ENCODE measurements around the gene SH3BP5. TPM values are rescaled to one million over a fixed set of nuclear protein-coding genes. Genes with fewer than 3 reads are reported as not detected.

SH3BP5 gene, protein sequence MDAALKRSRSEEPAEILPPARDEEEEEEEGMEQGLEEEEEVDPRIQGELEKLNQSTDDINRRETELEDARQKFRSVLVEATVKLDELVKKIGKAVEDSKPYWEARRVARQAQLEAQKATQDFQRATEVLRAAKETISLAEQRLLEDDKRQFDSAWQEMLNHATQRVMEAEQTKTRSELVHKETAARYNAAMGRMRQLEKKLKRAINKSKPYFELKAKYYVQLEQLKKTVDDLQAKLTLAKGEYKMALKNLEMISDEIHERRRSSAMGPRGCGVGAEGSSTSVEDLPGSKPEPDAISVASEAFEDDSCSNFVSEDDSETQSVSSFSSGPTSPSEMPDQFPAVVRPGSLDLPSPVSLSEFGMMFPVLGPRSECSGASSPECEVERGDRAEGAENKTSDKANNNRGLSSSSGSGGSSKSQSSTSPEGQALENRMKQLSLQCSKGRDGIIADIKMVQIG
- 9.0 and 9.3 TPM in 2 replicates for total RNA-seq

DNA sequence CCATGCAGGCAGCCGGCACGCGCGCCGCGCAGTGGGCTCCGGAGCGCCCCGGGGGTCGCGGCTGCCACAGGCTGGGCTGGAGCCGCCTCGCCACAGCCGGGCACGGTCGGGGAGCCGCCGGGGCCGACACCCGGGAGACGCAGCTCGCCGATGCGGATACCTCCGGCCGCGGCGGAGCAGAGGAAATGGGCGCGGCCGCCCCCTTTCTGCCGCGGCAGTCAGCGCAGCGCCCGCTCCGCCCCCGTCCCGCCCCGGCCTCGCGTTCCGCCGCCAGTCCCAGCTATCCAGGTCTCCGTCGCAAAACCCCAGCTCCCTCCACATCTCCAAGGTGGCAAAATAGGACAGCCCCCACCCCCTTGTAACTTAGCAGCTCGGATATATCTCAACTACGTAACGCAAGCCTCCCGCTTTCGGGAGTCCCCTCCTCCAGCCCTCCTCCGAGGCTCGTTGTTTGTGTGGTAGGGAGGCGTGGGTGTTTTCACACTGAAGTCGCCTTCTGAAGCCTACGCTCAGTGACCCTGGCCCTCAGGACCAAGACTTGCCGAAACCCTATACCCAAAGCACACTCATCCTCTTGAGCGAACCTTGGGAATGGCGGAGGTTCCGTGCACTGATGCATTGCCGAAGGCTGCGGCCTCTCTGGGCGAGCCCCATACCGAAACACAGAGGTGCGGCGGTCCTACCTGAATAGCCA is at the start of gene SH3BP5:
TSS of gene SH3BP5 (minus strand) at position 182 of the 694 bp plus-strand sequence. CDS start at position 4, 178 bp downstream.
- no peaks in the 10 kb centered on the region for H3K36me3 ChIP-seq (ENCODE audit: control insufficient read depth, insufficient read depth, low read length)
- H3K4me3 ChIP-seq (ENCODE audit: low read depth, low read length), result peak within 1 kb of the TSS; percentile 87
- TF ChIP-seq, protein P1, sequence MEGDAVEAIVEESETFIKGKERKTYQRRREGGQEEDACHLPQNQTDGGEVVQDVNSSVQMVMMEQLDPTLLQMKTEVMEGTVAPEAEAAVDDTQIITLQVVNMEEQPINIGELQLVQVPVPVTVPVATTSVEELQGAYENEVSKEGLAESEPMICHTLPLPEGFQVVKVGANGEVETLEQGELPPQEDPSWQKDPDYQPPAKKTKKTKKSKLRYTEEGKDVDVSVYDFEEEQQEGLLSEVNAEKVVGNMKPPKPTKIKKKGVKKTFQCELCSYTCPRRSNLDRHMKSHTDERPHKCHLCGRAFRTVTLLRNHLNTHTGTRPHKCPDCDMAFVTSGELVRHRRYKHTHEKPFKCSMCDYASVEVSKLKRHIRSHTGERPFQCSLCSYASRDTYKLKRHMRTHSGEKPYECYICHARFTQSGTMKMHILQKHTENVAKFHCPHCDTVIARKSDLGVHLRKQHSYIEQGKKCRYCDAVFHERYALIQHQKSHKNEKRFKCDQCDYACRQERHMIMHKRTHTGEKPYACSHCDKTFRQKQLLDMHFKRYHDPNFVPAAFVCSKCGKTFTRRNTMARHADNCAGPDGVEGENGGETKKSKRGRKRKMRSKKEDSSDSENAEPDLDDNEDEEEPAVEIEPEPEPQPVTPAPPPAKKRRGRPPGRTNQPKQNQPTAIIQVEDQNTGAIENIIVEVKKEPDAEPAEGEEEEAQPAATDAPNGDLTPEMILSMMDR (IDR thresholded peaks at IDR 0.05; ENCODE audit: insufficient read depth, low read length, poor library complexity, severe bottlenecking), result peak; percentile 9
- DNase-seq (ENCODE audit: low read depth), result no peak
- H3K27me3 ChIP-seq (ENCODE audit: control insufficient read depth, insufficient read depth, low read length), result no peaks in the 10 kb centered on the region

DNA sequence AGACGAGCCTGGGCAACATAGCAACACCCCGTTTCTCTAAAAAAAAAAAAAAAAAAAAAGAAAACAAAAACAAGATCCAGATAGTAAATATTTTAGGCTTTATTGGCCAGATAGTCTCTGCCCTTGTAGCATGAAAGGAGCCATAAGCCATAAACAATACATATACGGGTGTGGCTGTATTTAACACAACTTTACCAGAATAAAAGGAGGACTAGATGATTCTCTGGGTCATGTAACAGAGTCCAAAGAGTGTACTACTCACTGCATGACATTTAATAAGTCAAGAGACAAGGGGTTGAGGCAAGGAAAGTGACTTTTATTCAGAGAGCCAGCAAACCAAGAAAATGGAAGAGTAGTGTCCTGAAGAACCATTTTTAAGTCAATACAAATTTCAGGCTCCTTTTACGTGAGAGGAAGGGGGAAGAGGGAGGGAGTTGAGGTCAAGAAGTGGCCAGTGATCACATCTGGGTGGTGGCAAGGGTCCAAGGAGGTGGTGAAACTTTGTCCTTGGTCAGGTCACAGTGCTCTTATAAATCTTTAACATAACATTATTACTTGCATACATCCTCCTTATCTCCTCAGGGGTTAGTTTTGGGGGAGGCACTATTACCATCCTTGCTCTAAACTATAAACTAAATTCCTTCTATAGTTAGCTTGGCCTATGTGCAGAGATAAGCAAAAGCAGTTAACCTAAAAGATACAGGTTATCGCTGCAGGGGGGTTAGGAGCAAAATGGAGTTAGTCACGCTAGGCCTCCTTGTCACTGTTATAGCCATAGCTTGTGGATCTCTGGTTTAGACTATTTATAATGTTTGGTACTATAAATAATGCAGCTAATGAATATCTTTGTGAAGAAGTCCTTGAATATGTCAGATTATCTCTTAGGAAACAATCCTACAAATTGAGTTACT is 48.8 kb upstream of the SH3BP5 start:
- DNase-seq (ENCODE audit: low read depth), result no peak
- Histone ChIP-seq H3K27me3 (ENCODE audit: control insufficient read depth, insufficient read depth, low read length) (no peaks in the 10 kb centered on the region), H3K36me3 (ENCODE audit: control insufficient read depth, insufficient read depth, low read length) (no peaks in the 10 kb centered on the region), H3K4me3 (ENCODE audit: low read depth, low read length) (no peak overlapping the region)
- TF ChIP-seq, protein P1 (IDR thresholded peaks at IDR 0.05; ENCODE audit: insufficient read depth, low read length, poor library complexity, severe bottlenecking), result no peak

DNA sequence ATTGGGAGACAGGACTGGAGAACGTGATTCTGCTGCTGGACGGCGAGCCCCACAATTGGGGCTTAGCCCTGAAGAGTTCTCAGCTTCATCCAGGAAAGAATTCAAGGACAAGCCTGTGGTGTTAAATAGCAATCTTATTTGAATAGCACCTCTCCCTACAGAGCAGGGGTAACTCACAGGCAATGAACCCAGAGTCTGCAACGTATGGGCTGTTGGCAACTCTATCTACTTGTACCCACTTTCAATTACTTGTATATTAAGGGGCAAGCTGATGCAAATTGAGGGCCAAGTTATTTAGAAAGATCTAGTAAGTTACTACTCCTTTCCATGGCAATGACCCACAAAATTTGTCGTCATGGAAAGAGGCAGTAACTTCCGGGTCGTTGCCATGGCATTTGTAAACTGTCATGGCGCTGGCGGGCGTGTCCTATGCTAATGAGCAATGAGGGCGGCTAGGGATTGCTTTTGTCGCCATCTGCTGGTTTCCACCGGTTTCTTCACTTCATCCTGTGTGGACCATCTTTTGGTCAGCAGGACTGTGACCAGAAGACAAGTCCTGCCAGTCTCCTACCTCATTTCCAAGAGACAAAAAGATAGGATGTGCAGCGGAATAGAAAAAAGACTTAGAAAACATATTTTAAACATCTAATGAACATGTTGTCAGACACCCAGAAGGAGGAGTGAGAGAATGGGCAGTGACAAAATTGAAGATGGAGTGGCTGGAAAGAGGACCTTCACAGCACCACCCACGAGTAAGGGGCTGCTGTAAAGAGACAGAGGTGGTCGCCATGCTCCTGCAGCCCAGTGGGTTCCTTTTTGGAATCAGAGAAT is 45.8 kb upstream of the SH3BP5 start:
- no peaks in the 10 kb centered on the region for H3K36me3 ChIP-seq (ENCODE audit: control insufficient read depth, insufficient read depth, low read length)
- TF ChIP-seq, protein P1 (IDR thresholded peaks at IDR 0.05; ENCODE audit: insufficient read depth, low read length, poor library complexity, severe bottlenecking), result peak; percentile 78
- peak; percentile 73 for DNase-seq (ENCODE audit: low read depth)
- H3K27me3 ChIP-seq (ENCODE audit: control insufficient read depth, insufficient read depth, low read length), result no peaks in the 10 kb centered on the region
- no peak overlapping the region for H3K4me3 ChIP-seq (ENCODE audit: low read depth, low read length)

DNA sequence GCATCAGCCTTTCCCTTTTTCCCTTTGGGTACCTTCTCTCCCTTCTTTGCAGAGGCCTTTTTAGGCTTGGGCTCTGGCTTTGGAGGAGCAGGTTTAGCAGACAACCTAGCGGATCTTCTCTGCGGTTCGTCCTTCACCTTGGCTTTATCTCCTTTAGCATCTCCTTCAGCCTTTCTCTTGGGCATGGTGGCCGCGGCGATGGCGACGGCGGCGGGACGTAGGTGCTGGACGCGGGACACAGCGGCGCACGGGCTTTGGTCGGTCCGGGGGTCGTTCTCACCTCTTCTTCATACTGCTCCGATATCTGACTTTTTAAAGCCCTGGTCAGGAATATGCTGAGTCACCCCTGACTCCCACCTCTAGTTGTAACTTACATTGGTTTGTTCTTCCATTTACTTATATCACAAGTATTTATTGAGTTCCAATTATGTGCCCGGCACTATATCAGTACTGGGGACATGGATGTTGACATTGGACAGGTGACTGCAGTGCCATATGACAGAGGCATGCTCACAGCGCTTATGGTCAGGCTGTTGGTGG is 43.1 kb upstream of the SH3BP5 start:
- Histone ChIP-seq H3K36me3 (ENCODE audit: control insufficient read depth, insufficient read depth, low read length) (no peaks in the 10 kb centered on the region), H3K27me3 (ENCODE audit: control insufficient read depth, insufficient read depth, low read length) (no peaks in the 10 kb centered on the region), H3K4me3 (ENCODE audit: low read depth, low read length) (no peak overlapping the region)
- DNase-seq (ENCODE audit: low read depth), result no peak
- TF ChIP-seq, protein P1 (IDR thresholded peaks at IDR 0.05; ENCODE audit: insufficient read depth, low read length, poor library complexity, severe bottlenecking), result no peak

DNA sequence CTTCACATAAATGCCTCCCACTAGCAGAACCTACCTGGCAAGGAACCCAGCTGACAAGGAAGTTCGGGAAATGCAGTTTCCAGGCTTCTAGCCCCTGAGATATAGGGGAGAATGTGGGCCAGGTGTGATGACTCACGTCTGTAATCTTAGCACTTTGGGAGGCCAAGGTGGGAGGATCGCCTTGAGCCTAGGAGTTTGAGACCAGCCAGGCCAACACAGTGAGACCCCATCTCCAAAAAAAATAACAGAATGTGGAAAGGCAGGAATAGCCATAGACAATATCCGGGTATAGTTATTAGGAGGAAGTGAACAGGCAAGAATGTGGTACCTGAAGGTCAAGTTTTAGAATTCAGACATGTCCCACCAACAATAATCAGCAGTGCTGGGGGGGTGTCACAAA is 40.5 kb upstream of the SH3BP5 start:
- TF ChIP-seq, protein P1 (IDR thresholded peaks at IDR 0.05; ENCODE audit: insufficient read depth, low read length, poor library complexity, severe bottlenecking), result no peak
- no peaks in the 10 kb centered on the region for H3K36me3 ChIP-seq (ENCODE audit: control insufficient read depth, insufficient read depth, low read length)

More for the DNA sequence above, 40.5 kb upstream of the SH3BP5 start:
- H3K4me3 ChIP-seq (ENCODE audit: low read depth, low read length), result no peak overlapping the region
- DNase-seq (ENCODE audit: low read depth), result no peak
- H3K27me3 ChIP-seq (ENCODE audit: control insufficient read depth, insufficient read depth, low read length), result no peaks in the 10 kb centered on the region
